ENCODE results near the gene ACOT8.
"Not testable (repeated sequence)": the region's sequence is repeated elsewhere in the genome, so short reads cannot be mapped to it uniquely, and the experiment has no call there.

- not testable (repeated sequence) for TF ChIP-seq CTCF (IDR thresholded peaks at IDR 0.05); ZFX (IDR thresholded peaks at IDR 0.05; ENCODE audit: borderline replicate concordance)
Measured at GRCh38 chr20:45829673-45830106, 27.5 kb downstream of the ACOT8 start.
